Cardiac fibroblast (primary cell): Measurements from ENCODE around the gene PEAR1.
A peak's percentile ranks its signal among the peaks of the same experiment; 100 is the strongest.

Experiments used
- DNase-seq, 2 donors: peaks; one replicate each; pipeline versions ENCODE4 v3.0.0 to v3.0.0-alpha.2; 2010; ENCODE audit warnings: low read depth in 2 of 2
- H3K4me3 ChIP-seq, 2 donors: replicated peaks in 1 of 2; 1 replicate in 1 of 2; 2 replicates in 1 of 2; pipeline ENCODE4 v1.5.1; 2011; ENCODE audit warnings: low read depth in 2 of 2, low read length in 2 of 2, mild to moderate bottlenecking in 2 of 2, moderate library complexity in 1 of 2
- CTCF ChIP-seq: IDR thresholded peaks from one replicate; pipeline ENCODE4 v1.5.1; 2011; ENCODE audit warnings: low read depth, mild to moderate bottlenecking, low read length, inconsistent platforms

The PEAR1 gene

GRCh38 chr1:156942576-156942975 is 49.1 kb downstream of the PEAR1 start:
- TF ChIP-seq CTCF, result no peak
- no peak overlapping the region for H3K4me3 ChIP-seq
- no peak for DNase-seq

DNA sequence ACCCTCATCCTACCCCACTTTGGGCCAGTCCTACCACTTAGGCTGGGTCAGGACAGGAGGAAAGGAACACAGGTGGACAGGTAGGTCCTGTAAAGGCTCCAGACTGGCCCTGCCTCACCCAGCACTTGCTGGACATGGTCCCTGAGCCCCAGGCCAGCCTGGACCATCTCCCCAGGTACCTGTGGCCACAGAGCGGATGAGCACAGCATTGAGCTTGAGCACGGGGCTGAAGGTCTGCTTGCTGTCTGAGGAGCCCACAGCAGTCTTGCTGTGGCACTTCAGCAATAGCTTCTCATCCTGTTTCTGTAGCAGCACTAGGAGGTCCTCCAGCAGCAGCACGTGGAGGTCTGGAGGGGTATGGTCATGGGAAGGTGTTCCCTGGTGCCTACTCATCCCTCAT is 50.2 kb downstream of the PEAR1 start:
- DNase-seq, result no peak
- TF ChIP-seq CTCF, result no peak
- H3K4me3 ChIP-seq, result no peak overlapping the region

GRCh38 chr1:156944268-156944667 is 50.8 kb downstream of the PEAR1 start:
- DNase-seq, result no peak
- no peak overlapping the region for H3K4me3 ChIP-seq
- TF ChIP-seq CTCF, result no peak

DNA sequence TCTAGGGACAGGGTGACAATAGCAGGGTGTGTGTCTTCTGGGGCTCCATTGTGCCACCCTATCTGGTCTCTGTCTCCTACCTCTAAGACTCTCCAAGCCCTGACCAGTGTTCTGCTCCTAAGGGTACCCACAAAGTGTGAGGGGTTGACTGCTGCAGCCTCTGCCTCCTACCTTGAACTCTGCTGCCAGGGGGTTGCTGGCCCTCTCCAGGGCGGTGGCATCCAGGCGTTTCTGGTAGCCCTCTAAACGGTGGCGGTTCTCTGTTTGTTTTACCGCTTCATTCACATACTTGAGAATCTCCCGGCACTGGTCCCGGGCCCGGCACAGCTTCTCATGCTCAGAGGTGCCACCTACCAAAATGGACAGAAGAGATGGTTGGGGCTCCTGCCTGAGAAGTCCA is 51.3 kb downstream of the PEAR1 start:
- DNase-seq, result no peak
- no peak for TF ChIP-seq CTCF
- no peak overlapping the region for H3K4me3 ChIP-seq

- DNase-seq, result peak in 1 of 2 donors; percentile 36
- TF ChIP-seq CTCF, result no peak
Measured at GRCh38 chr1:156945881-156946661, 52.6 kb downstream of the PEAR1 start.

GRCh38 chr1:156947127-156947526 is 53.6 kb downstream of the PEAR1 start:
- DNase-seq, result no peak
- H3K4me3 ChIP-seq, result no peak overlapping the region
- TF ChIP-seq CTCF, result no peak

More at GRCh38 chr1:156945881-156946661, 52.6 kb downstream of the PEAR1 start:
- no peak overlapping the region for H3K4me3 ChIP-seq
